Measurements from ENCODE around the gene DNAJC27.

Gene DNAJC27

DNA sequence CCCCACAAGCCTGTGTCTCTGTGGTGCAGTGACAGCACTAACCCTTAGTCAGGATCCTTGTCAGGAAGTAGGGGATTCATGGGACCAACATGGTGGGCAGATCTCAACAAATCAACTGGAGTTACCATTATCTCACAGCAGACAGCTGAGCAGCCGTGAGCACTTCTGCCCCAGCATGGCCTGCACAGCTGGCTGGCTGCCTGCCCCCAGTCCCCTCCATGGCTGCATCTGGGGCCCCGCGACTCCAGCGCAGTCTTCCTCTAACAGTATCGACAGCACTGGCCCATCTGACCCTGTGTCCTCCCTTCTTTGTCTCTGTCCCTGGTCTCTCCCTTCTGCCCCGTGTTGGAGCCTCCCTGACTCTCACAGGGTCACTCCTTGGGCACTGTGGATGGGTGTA is 47.0 kb downstream of the DNAJC27 start:
- no peak for DNase-seq

DNA sequence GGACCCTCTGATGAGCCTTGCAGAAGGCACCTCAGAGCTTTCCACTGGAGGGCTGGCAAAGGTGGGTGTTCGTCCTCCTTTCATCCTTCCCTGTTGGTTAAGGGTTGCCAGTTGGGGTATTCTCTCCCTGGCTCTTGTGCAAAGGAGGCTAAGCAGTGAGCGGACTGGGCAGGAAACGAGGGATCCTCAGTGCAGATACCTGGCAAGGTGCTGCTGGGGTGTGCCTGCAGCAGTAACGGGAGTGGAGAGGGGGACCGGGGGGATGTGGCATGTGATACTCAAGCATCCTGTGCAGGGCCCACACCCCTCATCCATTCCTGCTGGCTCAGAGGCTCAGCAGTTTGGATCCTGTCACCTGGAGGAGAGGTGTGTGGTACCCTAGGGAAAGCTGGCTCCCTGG is 47.5 kb downstream of the DNAJC27 start:
- no peak for DNase-seq

DNA sequence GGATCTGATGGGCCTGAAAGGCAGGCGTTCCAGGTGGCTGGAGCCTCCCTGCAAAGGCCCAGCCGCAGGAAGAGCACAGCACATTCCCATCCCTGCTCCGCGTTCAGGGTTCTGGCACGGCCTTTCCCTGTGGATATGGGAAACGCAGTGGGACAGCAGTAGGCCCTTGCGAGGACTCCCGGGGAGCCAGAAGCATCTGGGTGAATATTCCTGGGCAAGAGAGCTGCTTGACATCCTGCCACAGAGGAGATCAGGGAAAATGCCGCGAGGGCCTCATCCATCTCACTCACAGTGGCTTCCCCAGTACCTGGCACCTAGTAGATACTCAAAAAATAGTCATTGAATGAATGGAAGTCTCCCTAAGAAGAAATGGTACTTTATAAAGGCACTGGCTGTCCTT is 48.6 kb downstream of the DNAJC27 start:
- no peak for DNase-seq

DNA sequence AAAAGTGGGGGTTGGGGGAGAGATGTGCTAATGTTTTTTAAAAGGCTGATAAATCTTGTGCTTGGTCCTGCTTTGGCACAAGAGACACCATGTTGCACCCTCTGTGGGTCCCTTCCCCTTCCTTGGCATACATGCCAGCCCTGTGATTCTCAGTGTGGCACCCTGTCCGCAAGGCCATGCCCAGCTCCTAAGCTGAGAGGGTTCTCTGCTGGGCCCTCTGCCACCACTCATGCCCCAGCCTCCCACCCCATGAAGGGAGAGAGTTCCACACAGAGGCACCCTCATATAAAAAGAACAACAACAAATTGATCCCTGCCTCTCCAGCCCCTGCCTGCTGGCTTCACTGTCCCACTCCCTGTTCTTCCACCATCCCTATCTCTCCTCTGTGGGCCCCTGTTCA is 49.2 kb downstream of the DNAJC27 start:
- no peak for DNase-seq

DNA sequence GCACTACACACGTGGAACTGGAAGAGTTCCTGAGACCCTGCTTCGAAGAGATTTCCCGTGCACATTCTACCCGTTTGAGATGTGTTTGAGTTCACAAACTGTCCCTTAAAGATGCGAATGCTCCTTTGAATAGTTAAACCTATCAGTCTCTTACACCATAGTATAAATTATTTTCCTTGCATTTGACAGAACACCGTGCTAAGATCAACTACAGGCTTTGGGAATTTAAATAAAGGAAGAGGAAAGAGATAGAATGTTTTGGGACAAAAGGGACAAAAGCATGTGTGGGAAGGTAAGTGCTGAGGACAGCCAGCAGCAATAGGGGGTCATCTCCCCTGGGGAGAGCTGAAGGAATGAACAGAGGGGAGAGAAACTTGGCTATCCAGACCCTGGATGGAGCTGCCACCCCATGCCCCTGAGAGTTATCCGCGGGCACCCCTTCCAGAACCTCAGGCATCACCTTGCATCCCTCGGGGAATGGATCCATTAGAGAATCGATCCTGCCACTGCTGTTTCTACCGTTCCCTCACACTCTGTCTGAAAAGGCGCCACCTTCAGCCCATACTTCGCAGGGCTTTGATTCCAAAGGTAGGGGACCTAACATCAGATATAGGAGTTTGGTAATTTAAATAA is 50.8 kb downstream of the DNAJC27 start:
- DNase-seq, result peak in 1 of 2 experiments; percentile 21

DNA sequence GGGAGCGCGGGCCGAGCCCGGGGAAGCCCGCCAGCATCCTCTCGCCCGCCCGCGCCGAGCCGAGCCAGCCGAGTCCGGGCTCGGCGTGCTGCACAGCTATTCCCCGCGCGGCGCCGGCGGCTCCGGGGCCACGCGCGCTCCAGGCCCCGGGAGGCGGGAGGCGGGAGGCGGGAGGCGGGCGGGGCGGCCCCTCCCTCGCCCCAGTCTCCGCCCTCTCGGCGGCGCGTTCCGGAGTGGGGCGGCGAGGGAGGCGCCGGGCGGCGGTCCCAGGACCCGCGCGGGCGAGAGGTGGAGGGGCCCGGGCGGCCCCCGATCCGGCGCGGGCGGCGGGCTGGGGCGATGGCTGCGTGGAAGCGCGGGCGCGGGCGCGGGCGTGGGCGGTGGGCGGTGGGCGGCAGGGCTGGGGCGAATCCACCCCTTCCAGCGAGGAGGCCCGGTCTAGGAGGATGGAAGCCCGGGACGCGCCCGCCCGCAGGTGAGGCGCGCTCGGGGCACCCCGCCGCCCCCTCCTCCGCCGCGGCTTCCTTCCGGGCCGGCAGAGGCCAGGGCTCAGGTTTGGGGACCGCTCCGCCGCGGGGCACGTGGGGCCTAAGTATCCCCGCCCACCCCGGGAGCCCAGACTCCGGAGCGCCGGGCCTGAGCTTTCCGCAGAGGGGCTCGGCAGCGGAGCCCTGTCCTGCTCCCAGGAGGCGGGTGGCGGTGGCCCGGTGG is 51.5 kb downstream of the DNAJC27 start, which contains the start of gene ADCY3:
TSS of gene ADCY3 (minus strand) at position 140 of the 711 bp plus-strand sequence. CDS start 1,250 bp downstream, outside the sequence.
- DNase-seq, result peak in 1 of 2 experiments; percentile 57

DNA sequence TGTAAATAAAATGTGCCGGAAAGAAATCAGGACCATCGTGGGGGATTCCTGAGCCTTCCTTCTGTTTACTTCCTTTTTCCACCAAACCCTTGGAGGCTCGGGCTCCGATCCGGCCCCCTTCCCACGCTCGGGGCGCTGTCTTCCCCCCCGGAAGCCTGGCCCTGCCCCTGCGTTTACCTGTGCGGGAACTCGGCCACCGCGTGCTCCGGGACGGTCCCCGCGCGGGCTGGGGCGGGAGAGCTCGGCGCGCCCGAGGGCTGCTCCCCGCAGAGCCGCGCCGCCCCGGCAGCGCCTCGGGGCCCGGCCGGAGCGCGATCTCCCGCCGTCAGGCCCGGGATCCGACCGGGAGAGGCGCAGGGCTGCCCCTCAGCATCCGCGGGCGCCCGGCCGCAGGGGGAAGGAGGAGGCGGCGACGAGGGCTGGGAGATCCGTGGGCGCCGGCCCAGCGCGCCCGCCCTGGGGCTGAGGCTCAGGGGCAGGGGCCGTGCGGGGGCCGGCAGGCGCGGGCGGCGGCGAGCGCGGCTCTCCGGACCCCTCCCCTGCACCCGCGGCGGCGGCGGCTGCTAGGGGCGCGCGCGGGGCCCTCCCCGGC is 52.2 kb downstream of the DNAJC27 start:
- no peak for DNase-seq

DNA sequence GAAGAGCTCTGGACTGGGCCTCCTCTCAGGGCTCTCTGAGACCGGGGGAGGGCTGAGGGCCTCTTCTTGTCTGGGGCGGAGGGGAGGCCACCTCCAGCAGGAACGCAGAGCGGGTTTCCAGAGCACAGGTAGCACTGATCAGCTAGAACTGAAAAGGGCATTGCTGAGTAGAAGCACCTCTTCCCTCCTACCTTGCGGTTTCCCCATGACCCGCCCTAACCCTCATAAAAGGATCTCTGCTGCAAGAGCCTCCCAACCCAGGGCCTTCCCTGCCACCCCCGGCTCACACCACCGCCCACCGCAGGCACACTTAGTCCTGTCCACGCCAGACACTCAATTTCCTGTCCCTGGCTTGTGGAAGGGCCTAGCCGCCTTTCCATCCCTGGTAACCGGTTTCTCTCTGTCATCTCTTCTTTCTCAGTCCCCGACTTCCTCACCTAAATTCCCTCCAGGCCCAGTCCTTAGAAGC is 52.7 kb downstream of the DNAJC27 start:
- no peak for DNase-seq

DNA sequence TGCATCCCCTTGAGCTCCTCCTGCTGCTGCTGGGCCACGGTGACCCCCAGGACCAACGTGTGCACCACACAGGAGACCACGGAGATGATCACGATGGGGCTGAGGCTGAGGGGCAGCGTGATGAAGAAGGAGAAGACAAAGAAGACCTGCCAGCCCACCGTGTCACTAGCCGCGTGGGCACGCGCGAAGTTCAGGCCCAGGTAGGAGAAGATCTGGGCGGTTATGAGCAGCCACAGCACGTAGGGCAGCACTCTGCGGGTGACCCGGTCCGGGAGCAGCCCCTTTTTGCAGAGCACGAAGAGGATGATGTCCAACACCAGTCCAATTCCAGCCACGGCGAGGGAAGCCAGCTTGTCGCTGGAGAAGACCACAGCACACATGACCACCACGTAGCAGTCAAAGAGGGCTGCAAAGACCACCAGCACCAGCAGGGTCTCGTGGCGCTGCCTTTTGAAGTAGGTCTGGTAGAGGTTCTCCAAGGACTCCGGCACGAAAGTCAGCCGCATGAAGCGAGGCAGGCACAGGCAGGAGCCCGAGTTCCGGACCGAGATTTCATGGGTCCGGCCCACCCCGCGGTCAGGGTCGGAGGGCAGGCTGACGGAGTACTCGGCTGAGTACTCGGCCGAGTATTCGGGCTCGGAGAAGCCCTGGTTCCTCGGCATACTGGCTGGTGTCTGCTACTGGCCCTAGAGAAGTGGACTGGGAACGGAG is 53.3 kb downstream of the DNAJC27 start:
- DNase-seq, result no peak

DNA sequence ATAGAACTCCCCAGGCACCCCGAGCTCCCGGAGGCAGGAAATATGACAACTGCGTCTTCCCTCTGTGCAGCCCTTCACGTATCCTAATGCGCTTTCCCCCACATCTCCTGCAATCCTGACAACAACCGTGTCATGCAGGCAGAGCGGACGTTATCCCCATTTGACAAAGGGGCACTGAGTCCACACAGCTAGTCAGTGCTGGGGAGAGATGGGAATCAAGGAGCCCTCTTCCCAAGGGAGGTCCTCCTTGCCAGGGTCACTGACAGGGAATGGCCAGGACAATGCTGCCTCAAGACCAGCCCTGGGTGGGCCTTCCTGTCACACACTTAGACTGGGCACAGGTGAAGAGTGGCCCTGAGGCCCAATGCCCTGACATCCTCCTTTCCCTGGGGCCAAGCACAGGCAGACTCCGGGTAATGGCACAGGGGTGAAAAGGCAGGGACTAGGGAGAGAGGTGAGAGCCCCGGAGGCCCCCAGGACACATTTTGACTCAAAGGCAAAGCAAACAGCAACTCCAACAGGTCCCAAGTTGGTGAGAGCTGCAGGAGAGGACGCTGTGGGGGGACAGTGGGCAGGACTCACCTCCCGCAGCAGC is 53.9 kb downstream of the DNAJC27 start:
- DNase-seq, result no peak

DNA sequence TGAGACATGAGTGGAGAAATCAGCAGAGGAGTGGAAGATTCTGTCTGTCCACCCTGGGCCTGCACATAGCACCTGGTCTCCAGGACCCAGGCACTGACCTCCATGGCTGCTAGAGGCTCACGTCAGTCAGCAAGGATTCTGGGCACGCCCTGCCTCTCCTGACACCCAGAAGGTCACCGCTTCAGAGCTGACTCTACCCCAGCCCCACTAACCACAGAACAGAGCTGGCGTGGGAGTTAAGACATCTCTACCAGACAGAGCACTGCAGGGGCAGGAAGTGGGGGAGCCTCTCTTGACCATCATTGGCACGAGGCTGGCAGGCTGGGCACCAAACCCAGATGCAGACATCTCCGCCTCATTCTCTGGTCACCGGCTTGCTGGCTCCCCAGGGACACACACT is 54.7 kb downstream of the DNAJC27 start:
- no peak for DNase-seq

DNA sequence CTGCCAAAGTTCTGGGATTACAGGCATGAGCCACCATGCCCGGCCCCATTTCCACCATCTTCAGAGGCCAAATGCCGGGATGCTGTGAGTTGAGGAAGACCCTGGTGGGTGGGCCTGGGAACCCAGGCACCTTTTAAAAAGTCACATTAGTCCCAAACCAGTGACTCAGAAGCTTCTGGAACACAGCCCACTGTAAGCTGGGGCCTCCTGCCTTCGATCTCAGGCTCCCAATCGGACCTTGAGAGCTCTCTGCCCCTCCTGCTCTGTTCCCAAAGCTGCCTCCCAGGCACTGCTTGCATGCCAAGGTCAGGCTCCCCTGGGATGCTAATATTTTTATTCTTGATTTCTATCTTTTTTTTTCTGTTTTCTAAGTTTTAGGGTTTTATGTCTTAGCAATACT is 56.0 kb downstream of the DNAJC27 start:
- no peak for DNase-seq

DNA sequence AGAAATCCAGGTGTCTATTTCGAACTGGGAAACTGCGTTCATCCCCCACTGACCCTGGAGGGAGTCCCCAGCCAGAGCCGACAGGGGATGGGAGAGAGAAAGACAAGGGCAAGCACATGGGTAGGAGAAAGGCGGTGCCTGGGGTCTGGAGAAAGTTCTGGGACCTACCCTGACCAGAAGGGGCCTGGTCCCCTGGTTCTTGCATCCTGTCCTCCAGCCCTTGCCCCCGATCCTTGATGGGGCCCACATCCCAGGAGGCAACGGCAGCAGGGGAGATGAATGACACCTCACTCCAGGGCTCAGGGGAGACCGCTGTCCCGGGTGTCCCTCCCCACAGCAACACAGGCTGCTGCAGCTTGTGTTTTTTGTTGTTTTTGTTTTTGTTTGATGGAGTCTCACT is 56.6 kb downstream of the DNAJC27 start:
- no peak for DNase-seq

DNA sequence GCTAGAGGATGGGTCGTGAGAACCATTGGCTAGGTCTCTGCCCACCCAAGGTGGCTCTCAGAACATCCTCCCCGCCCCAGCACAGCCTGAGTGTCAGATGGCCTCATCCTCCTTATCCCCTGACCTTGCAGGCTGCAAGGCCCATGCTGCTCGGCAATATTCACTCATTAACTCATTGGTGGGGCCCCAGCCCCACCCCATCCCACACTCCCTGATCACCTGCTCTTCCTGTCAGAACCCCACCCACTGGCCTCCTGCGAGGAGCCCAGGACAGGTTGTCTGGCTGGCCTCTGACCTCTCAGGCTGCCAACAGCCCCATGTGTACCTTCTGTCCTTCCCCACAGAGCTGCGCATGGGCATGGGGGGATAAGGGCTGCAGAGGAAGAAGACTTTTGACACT is 57.0 kb downstream of the DNAJC27 start:
- DNase-seq, result no peak

DNA sequence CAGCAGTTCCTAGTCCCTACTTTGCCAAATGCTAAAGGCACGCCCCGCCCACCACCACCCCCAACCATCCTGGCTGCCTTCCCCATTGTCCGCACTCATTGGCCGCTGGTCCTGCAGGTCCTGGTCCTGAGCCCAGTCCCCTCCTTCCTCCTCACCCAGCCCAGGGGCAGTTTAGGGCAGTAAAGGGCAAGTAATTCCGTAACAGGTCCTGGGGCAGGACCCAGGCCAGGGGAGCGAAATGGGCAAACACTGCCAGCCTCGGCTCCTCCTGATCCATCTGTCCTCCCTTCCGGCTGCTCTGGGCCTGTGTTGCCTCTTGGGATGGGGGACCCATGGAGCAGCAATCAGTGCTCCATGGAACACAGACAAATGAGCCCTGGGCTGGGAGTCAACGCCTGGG is 57.8 kb downstream of the DNAJC27 start:
- DNase-seq, result no peak

DNA sequence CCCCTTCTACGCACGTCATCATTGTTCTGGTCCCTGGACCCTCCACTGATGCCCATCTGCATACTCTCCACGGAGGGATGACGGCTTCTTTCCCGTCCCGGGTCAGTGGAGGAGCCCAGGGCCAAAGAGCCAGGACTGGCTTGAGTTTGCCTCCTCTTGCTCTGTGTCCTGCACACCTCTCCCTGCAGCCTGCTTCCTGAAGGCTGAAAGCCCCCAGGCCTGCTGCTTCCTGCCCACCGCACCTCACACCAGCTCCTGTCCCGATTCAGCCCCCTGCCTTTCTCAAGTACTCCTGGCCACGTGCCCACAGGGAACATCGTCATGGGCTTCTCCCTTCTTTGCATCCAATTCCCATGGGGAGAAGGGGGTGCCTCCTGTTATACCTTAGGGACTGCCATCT is 58.8 kb downstream of the DNAJC27 start:
- DNase-seq, result no peak

DNA sequence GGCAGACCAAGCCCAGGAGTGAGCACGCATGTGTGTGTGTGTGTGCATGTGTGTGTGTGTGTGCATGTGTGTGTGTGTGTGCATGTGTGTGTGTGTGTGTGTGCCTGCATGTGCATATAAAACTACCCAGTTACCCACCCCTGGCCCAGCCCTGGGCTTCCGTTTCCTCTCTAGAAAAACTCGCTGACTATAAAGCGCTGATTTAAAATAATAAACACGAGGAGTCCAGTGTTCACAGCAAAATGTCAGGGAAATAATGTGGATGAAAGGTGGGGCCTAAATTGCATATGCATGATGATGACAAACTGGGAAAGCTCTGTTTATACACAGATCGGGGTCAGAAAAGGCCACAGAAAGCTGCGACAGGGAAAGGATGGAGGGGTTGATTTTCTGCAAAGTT is 59.2 kb downstream of the DNAJC27 start:
- DNase-seq, result no peak

DNA sequence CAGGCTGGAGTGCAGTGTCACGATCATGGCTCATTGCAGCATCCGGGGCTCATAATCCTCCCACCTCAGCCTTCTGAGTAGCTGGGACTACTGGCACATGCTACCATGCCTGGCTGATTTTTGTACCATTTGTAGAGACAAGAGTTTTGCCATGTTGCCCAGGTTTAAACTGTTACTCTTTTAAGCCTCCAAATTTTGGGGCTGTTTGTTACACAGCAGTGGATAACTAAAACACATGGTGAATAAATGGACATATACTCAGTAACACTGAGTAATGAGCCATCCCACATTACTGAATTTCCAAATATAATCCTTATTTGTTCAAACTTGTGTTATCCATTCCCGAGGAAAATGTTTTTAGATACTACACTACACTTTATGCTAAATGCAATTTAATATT is 61.5 kb downstream of the DNAJC27 start:
- no peak for DNase-seq

DNA sequence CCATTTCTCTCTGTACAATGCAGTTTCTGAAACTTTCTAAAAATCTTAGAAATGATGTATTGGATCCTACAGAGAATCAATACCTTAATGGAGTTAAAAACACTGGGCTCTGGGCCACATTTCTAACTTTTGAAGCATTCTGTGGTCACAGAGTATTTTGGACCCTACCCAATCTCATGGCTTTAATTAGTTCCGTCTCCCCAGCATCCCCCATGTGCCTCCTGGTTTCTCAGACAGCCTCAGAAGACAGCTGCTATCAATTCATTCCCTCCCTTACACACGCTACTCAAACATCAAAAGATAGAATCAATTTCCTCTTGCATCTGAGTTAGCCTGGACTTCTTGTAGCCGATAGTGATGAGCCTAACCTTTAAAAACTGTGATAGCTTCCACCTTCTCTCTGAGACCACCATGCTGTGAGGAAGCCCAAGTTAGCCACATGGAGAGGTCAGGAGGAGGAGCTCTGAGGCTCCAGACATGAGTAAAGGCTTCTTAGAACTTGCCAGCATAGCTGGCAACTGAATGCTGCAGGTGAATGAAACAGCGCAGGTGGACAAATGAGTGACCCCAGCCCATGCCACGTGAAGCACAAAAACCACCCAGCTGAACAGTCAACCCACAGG is 62.1 kb downstream of the DNAJC27 start:
- no peak for DNase-seq

DNA sequence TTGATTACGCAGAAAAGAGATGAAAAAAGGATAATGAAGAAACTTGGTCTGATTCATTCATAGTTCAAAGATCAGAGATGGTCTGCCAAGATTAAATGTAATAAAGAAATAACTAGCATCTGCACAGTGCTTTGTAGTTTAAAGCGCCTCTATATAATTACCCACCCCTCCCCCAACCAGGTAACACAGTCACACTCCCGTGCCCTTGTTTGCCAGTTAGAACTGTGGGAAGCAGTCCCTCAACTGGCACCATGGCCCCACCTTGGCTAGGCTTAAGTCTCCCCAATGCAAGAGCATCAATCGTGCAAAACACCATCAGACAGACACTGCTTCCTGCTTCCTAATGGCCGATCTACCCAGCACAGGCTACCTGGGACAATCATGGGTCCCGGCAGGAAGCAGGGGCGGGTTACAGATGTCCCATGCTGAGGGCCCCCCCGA is 63.3 kb downstream of the DNAJC27 start:
- no peak for DNase-seq

DNA sequence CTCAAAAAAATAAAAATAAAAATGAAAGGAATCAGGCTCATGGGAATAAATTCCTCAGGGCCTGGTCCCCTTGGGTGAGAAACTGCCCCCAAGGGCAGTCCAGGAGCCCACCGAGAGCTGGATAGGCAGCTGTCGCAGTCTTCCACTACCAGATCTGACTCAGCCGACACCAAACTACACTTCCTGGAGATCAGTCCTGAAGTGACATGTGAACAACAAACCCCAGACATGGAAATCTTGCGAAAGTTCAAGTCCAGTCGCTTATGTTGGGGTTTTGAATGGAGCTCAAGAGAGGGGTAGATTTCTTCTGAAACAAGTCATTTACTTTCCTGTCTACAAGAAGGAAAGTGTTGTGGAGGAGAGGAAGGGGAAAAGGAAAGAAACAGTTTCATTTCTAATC is 64.6 kb downstream of the DNAJC27 start:
- no peak for DNase-seq

DNA sequence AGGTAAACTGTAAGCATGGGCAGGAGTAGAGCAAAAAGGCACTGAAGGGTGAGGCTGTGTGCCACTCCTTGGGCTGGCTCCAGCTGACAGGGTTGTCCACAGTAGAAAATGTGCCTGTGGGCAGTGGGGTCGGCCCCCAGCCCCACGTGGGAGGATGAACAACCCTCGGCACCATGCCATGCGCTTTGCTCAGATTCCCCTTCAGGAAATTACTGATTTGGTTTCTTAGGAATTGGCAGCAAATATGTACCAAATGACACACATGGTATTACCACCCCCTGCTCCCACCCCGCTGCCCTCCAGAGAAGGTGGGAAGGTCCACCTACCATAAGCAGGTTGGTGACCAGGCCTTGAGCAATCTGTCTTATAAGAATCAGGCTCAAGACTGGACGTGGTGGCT is 65.3 kb downstream of the DNAJC27 start:
- DNase-seq, result no peak

All from NCI-H446 (cell line).